GM12873 (cell line): ENCODE data around the gene CUEDC2.
A peak's percentile ranks its signal among the peaks of the same experiment; 100 is the strongest.

Experiments used
- TF ChIP-seq, protein P1 (sequence below): IDR thresholded peaks from 2 replicates; pipeline ENCODE4 v1.5.1; 2012; ENCODE audit warnings: low read depth, mild to moderate bottlenecking, moderate library complexity, low read length, control low read depth; ENCODE audit not compliant: insufficient read depth; ENCODE audit errors: missing control alignments

CUEDC2 gene

DNA sequence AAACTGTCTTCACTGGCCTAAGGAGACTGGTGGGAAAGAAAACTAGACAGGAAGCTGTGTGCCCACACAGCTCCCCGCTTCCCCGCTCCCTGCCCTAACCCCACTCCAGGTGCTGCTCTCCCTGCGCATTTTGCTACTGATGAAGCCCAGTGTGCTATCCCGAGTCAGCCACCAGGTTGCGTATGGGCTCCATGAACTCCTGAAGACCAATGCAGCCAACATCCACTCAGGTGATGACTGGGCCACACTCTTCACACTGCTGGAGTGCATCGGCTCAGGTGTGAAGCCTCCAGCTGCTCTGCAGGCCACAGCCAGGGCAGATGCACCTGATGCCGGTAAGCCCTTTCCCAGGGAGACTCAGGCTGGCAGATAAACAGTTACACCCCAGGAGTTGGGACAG lies 57.1 kb downstream of the CUEDC2 start:
- TF ChIP-seq, protein P1, sequence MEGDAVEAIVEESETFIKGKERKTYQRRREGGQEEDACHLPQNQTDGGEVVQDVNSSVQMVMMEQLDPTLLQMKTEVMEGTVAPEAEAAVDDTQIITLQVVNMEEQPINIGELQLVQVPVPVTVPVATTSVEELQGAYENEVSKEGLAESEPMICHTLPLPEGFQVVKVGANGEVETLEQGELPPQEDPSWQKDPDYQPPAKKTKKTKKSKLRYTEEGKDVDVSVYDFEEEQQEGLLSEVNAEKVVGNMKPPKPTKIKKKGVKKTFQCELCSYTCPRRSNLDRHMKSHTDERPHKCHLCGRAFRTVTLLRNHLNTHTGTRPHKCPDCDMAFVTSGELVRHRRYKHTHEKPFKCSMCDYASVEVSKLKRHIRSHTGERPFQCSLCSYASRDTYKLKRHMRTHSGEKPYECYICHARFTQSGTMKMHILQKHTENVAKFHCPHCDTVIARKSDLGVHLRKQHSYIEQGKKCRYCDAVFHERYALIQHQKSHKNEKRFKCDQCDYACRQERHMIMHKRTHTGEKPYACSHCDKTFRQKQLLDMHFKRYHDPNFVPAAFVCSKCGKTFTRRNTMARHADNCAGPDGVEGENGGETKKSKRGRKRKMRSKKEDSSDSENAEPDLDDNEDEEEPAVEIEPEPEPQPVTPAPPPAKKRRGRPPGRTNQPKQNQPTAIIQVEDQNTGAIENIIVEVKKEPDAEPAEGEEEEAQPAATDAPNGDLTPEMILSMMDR = peak; percentile 19
